SW 1271 (cell line): ENCODE data around the gene HELLS.
"Not testable (repeated sequence)": the region's sequence is repeated elsewhere in the genome, so short reads cannot be mapped to it uniquely, and the experiment has no call there.

Source experiments
- DNase-seq, 2 experiments: peaks; one replicate each; lab custom pipeline; 2025; lab: John Stamatoyannopoulos, UW

The HELLS gene

GRCh38 chr10:94608559-94608958, 63.0 kb downstream of the HELLS start:
- no peak for DNase-seq

- no peak for DNase-seq
These were observed 69.0 kb downstream of the HELLS start for GRCh38 chr10:94614558-94614957.

- no peak for DNase-seq
These were observed 71.9 kb downstream of the HELLS start for GRCh38 chr10:94617389-94617944.

DNA sequence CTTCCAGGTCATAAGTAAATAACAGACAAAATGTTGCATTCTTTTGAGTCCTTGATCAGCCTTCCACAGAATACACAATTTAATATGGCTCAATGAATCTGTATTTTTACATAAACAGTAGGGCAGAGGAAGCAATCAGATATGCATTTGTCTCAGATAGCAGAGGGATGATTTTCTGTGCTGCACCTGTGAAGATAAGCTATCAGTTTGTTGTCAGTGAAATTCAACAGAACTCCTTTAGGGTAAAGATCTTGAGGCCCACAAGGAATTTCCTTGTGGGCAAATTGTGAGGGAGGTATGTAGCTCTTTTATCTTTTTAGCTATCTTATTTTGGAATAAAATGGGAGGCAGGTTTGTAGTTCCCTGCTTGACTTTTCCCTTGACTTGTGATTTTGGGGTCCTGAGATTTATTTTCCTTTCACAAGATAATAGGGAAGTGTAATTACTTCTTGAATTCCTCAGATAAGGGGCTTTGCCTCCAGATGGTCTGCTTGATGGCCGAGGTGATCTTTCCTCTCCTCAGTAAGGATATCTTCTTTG, 77.1 kb downstream of the HELLS start:
- no peak for DNase-seq

DNA sequence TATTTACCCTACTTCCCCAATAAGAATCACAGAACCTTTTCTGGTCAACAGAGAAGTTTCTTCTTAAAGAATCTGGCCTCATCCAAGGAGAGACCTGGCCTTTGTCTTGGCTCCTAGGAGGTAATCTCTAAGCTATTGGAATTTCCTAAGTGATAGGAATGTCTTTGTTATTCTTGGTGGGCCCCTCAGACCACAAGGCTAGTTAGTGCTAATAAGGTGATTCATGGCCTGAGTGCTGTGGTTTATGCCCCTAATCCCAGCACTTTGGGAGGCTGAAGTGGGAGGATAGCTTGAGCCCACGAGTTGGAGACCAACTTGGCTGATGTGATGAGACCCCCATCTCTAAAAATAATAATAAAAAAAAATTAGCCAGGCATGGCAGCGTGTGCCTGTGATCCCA, 78.0 kb downstream of the HELLS start:
- DNase-seq, result no peak

DNA sequence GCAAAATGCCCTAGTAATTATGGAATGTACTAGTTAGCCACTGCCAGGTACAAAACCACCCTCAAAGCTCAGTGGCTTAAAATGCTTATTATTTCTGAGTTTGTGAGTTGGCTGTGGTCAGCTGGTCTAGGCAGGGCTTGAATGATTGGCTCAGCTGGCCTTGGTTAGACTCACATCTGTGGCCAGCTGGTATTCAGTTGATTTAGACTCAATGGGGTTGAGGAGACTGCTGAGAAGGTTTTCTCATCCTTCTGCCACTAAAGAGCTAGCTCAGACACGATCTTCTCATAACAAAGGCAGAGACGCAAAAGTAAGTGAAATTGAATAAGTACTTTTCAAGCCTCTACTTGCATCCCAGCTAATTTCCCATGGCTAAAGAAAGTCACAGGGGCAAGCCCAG, 80.9 kb downstream of the HELLS start:
- no peak for DNase-seq

GRCh38 chr10:94627511-94627910, 81.9 kb downstream of the HELLS start:
- DNase-seq, result no peak

- DNase-seq, result peak in 1 of 2 experiments; percentile 33
These were observed 84.6 kb downstream of the HELLS start for GRCh38 chr10:94630017-94630688.

DNA sequence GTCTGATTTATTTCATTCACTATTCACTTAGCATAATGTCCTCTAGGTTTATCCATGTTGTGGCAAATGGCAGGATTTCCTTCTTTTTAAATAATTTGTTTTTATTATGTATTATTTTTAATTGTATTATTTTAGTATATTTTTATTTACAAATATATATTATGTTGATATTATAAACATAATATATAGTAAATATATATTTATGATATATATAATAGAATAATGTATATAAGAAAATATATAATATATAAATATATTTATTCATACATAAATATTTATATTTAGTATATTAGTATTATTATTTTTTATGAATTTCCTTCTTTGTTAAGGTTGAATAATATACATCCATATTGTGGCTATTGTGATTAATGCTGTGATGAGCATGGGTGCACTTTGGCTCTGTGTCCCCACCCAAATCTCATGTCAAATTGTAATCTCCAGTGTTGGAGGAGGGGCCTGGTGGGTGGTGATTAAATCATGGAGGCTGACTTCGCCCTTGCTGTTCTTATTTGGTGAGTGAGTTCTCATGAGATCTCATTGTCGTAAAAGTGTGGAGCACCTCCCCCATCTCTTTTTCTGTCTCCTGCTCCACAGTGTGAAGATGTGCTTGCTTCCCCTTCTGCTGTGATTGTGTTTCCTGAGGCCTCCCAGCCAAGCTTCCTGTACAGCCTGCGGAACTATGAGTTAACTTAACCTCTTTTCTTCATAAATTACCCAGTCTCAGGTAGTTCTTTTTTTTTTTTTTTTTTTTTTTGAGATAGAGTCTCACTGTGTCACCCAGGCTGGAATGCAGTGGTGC, 85.7 kb downstream of the HELLS start:
- DNase-seq, result no peak

DNA sequence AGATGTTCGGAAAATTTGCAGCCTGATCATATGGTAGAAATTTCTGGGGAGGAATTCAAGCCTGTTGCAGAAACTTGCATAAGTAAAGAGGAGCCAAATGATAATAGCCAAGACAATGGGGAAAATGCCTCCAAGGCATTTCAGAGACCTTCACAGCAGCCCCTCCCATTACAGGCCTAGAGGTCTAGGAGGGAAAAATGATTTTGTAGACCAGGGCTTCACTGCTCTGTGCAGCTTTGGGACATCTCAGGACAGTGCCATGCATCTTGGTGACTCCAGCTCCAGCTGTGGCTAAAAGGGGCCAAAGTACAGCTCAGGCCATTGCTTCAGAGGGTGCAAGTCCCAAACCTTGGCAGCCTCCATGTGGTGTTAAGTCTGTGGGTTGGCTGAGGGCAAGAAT, 87.4 kb downstream of the HELLS start:
- no peak for DNase-seq

- DNase-seq, result not testable (repeated sequence)
These were observed 92.5 kb downstream of the HELLS start for GRCh38 chr10:94638097-94638496.

- DNase-seq, result no peak
These were observed 94.3 kb downstream of the HELLS start for GRCh38 chr10:94639902-94640301.

- DNase-seq, result no peak
These were observed 95.0 kb downstream of the HELLS start for GRCh38 chr10:94640562-94640961.

- DNase-seq, result no peak
These were observed 95.9 kb downstream of the HELLS start for GRCh38 chr10:94641480-94641879.

GRCh38 chr10:94644352-94644751, 98.8 kb downstream of the HELLS start:
- DNase-seq, result no peak

- no peak for DNase-seq
These were observed 99.7 kb downstream of the HELLS start for GRCh38 chr10:94645285-94645684.
